ENCODE data around the gene GALNT2. TPM values are rescaled to one million over a fixed set of nuclear protein-coding genes. Genes with fewer than 3 reads are reported as not detected.

Gene GALNT2
- total and polyA plus RNA-seq, 10 of the 15 experiments (the other 5 are each of a cell fraction or from before 2014, with no cell fraction given): 0.52 to 27.7 (median 16.3) TPM

GRCh38 chr1:230288641-230289349 lies 221.8 kb downstream of the GALNT2 start:
- no peaks in the 10 kb centered on the region for H3K79me2 ChIP-seq (ENCODE audit: control insufficient read depth, insufficient read depth, low read length)
- intact Hi-C loops (cut with micrococcal nuclease; ENCODE audit: unreplicated experiment): no loop called here
- ChIA-PET RAD21 (ENCODE audit: unreplicated experiment) (interaction anchor here (1.2 kb wide), 1 partner anchor 178 kb away, joined by 4 read pairs; no protein-coding TSS in a partner anchor), POLR2A (no interaction called here), SMC1A (ENCODE audit: uncharacterized antibody, unreplicated experiment) (no interaction called here), CTCF (no interaction called here)
- no peaks in the 10 kb centered on the region; a peak in 1 of 4 replicates for H3K27me3 ChIP-seq (replicated peaks in 1 of 2; ENCODE audit: control insufficient read depth in 2 of 2, insufficient read depth in 2 of 2, low read length in 1 of 2)
- no peak overlapping the region for H3K4me3 ChIP-seq
- H2AFZ ChIP-seq (ENCODE audit: control insufficient read depth, low read depth, low read length): no peak overlapping the region
- TF ChIP-seq TARDBP (IDR thresholded peaks at IDR 0.05; ENCODE audit: borderline replicate concordance): no peak
- peak; percentile 53; the same call in 1 of the 2 replicates for TF ChIP-seq REST (IDR thresholded peaks at IDR 0.05; ENCODE audit: low read depth, low read length)
- H3K4me2 ChIP-seq (ENCODE audit: control insufficient read depth, insufficient read depth): no peak overlapping the region
- no peak overlapping the region for H3K9ac ChIP-seq (ENCODE audit: control insufficient read depth, insufficient read depth, low read length)
- ATAC-seq (no peak; the same call in 1 of the 3 replicates), DNase-seq (ENCODE audit: low read depth, low spot score) (no peak), FAIRE-seq (no peak)
- 48% methylated on average over 13 of the region's 14 CpGs for WGBS (ENCODE audit: insufficient coverage, insufficient replicate concordance, low lambda C conversion rate, missing lambda C conversion rate)
- no peaks in the 10 kb centered on the region for H3K36me3 ChIP-seq (ENCODE audit: control insufficient read depth in 2 of 2, insufficient read depth in 2 of 2, low read length in 1 of 2)
- H3K4me1 ChIP-seq (ENCODE audit: control insufficient read depth, insufficient read depth, low read length): no peaks in the 10 kb centered on the region; the same call in 1 of the 2 replicates
- no peak overlapping the region for H3K27ac ChIP-seq (ENCODE audit: control insufficient read depth, insufficient read depth)
- in situ Hi-C loops (cut with MboI): no loop called here
- BruUV-seq (replicated peaks): no TSS peak
- no peaks in the 10 kb centered on the region for H4K20me1 ChIP-seq (ENCODE audit: control insufficient read depth, insufficient read depth)
- H3K9me3 ChIP-seq (replicated peaks; ENCODE audit: control insufficient read depth, insufficient read depth, low read length): no peaks in the 10 kb centered on the region

GRCh38 chr1:230289350-230289644 lies 222.3 kb downstream of the GALNT2 start:
- ChIA-PET CTCF (no interaction called here), RAD21 (ENCODE audit: unreplicated experiment) (interaction anchor here (1.2 kb wide), 1 partner anchor 179 kb away, joined by 4 read pairs; no protein-coding TSS in a partner anchor), POLR2A (no interaction called here), SMC1A (ENCODE audit: uncharacterized antibody, unreplicated experiment) (no interaction called here)
- FAIRE-seq (no peak), ATAC-seq (no peak; the same call in 2 of the 3 replicates), DNase-seq (ENCODE audit: low read depth, low spot score) (no peak)
- Histone ChIP-seq H3K9ac (ENCODE audit: control insufficient read depth, insufficient read depth, low read length) (no peak overlapping the region), H3K4me2 (ENCODE audit: control insufficient read depth, insufficient read depth) (no peak overlapping the region), H2AFZ (ENCODE audit: control insufficient read depth, low read depth, low read length) (no peak overlapping the region), H3K36me3 (ENCODE audit: control insufficient read depth in 2 of 2, insufficient read depth in 2 of 2, low read length in 1 of 2) (no peaks in the 10 kb centered on the region), H4K20me1 (ENCODE audit: control insufficient read depth, insufficient read depth) (no peaks in the 10 kb centered on the region), H3K79me2 (ENCODE audit: control insufficient read depth, insufficient read depth, low read length) (no peaks in the 10 kb centered on the region), H3K4me1 (ENCODE audit: control insufficient read depth, insufficient read depth, low read length) (no peaks in the 10 kb centered on the region; the same call in 1 of the 2 replicates), H3K4me3 (no peak overlapping the region), H3K9me3 (replicated peaks; ENCODE audit: control insufficient read depth, insufficient read depth, low read length) (no peaks in the 10 kb centered on the region), H3K27me3 (replicated peaks in 1 of 2; ENCODE audit: control insufficient read depth in 2 of 2, insufficient read depth in 2 of 2, low read length in 1 of 2) (no peaks in the 10 kb centered on the region; a peak in 1 of 4 replicates), H3K27ac (ENCODE audit: control insufficient read depth, insufficient read depth) (no peak overlapping the region)
- WGBS (ENCODE audit: insufficient coverage, insufficient replicate concordance, low lambda C conversion rate, missing lambda C conversion rate): 27% methylated on average over 5 of the region's 5 CpGs
- intact Hi-C loops (cut with micrococcal nuclease; ENCODE audit: unreplicated experiment): no loop called here
- no TSS peak for BruUV-seq (replicated peaks)
- no peak for TF ChIP-seq SMC3 (IDR thresholded peaks at IDR 0.05; ENCODE audit: borderline replicate concordance, low read length)
- in situ Hi-C loops (cut with MboI): no loop called here
